DMS 273 (cell line): ENCODE data around the gene ZCCHC14.

Source experiments
- DNase-seq: peaks from one replicate; lab custom pipeline; 2025; ENCODE audit not compliant: unreplicated experiment; lab: John Stamatoyannopoulos, UW

Gene ZCCHC14

GRCh38 chr16:87435372-87436224, 57.2 kb downstream of the ZCCHC14 start:
- no peak for DNase-seq

GRCh38 chr16:87434146-87434667, 58.6 kb downstream of the ZCCHC14 start:
- DNase-seq, result no peak

- DNase-seq, result no peak
These were observed 60.4 kb downstream of the ZCCHC14 start for GRCh38 chr16:87432330-87432915.

- DNase-seq, result peak; percentile 31
These were observed 60.9 kb downstream of the ZCCHC14 start for GRCh38 chr16:87431926-87432325.

GRCh38 chr16:87426423-87427215, 66.2 kb downstream of the ZCCHC14 start:
- no peak for DNase-seq

- no peak for DNase-seq
These were observed 66.9 kb downstream of the ZCCHC14 start for GRCh38 chr16:87425941-87426340.

GRCh38 chr16:87424266-87424665, 68.6 kb downstream of the ZCCHC14 start:
- no peak for DNase-seq

GRCh38 chr16:87423429-87423828, 69.4 kb downstream of the ZCCHC14 start:
- no peak for DNase-seq

- no peak for DNase-seq
These were observed 70.7 kb downstream of the ZCCHC14 start for GRCh38 chr16:87422106-87422505.

GRCh38 chr16:87421003-87421912, 71.6 kb downstream of the ZCCHC14 start:
- DNase-seq, result no peak

GRCh38 chr16:87420026-87421002, 72.5 kb downstream of the ZCCHC14 start:
- no peak for DNase-seq

GRCh38 chr16:87418644-87419043, 74.2 kb downstream of the ZCCHC14 start:
- DNase-seq, result no peak

GRCh38 chr16:87418216-87418615, 74.6 kb downstream of the ZCCHC14 start:
- no peak for DNase-seq

GRCh38 chr16:87417528-87417910, 75.3 kb downstream of the ZCCHC14 start:
- DNase-seq, result no peak

- peak; percentile 53 for DNase-seq
These were observed 75.8 kb downstream of the ZCCHC14 start for GRCh38 chr16:87416826-87417527.

GRCh38 chr16:87415441-87415840, 77.4 kb downstream of the ZCCHC14 start:
- no peak for DNase-seq

- DNase-seq, result no peak
These were observed 78.6 kb downstream of the ZCCHC14 start for GRCh38 chr16:87414251-87414680.

- no peak for DNase-seq
These were observed 79.8 kb downstream of the ZCCHC14 start for GRCh38 chr16:87412996-87413421.
